Liver (tissue), 3 donors: Measurements from ENCODE around the gene SLC38A7.
A peak's percentile ranks its signal among the peaks of the same experiment; 100 is the strongest.

Experiments
- ATF3 ChIP-seq: IDR thresholded peaks from 2 replicates; pipeline ENCODE4 v1.6.1; 2016; ENCODE audit warnings: antibody characterized with exemption
- CTCF ChIP-seq: fragments of 150-350 bp; IDR thresholded peaks from 2 replicates; pipeline ENCODE4 v1.5.1; 2017; ENCODE audit warnings: improper control_type of control experiment, low read depth, low read length; ENCODE audit not compliant: missing input control
- GABPA ChIP-seq, 2 donors: IDR thresholded peaks in 1 of 2; conservative IDR thresholded peaks in 1 of 2; 2 replicates each; pipeline ENCODE4 v1.6.1; 2016; ENCODE audit warnings: antibody characterized with exemption in 2 of 2, mild to moderate bottlenecking in 1 of 2, moderate library complexity in 1 of 2
- JUND ChIP-seq, 2 donors: IDR thresholded peaks; 2 replicates each; pipeline ENCODE4 v1.6.1; 2016; ENCODE audit warnings: antibody characterized with exemption in 2 of 2
- MAX ChIP-seq: IDR thresholded peaks from 2 replicates; pipeline ENCODE4 v1.6.1; 2016; ENCODE audit warnings: antibody characterized with exemption
- RAD21 ChIP-seq, 2 donors: IDR thresholded peaks; 2 replicates each; pipeline ENCODE4 v1.6.1; 2016; ENCODE audit warnings: antibody characterized with exemption in 2 of 2, mild to moderate bottlenecking in 2 of 2
- REST ChIP-seq: IDR thresholded peaks from 2 replicates; pipeline ENCODE4 v1.6.1; 2016; ENCODE audit warnings: antibody characterized with exemption, mild to moderate bottlenecking
- RXRA ChIP-seq, 2 donors: IDR thresholded peaks; 2 replicates each; pipeline ENCODE4 v1.6.1; 2017 to 2018; ENCODE audit warnings: antibody characterized with exemption in 2 of 2, mild to moderate bottlenecking in 1 of 2
- SP1 ChIP-seq: IDR thresholded peaks from 2 replicates; pipeline ENCODE4 v1.6.1; 2018; ENCODE audit warnings: antibody characterized with exemption, mild to moderate bottlenecking
- TAF1 ChIP-seq: conservative IDR thresholded peaks from 2 replicates; pipeline ENCODE4 v1.6.1; 2016; ENCODE audit warnings: antibody characterized with exemption, mild to moderate bottlenecking
- YY1 ChIP-seq: IDR thresholded peaks from 2 replicates; pipeline ENCODE4 v1.6.1; 2016; ENCODE audit warnings: antibody characterized with exemption, mild to moderate bottlenecking
- donor health status: healthy.
- donor health status: healthy.

- no peak for TF ChIP-seq CTCF
- TF ChIP-seq TAF1 = no peak
- peak; percentile 17 to 31 for TF ChIP-seq JUND (IDR thresholded peaks at IDR 0.05)
- no peak for TF ChIP-seq MAX
- no peak for TF ChIP-seq GABPA (IDR thresholded peaks at IDR 0.05 in 1 of 2, conservative IDR thresholded peaks at IDR 0.05 in 1 of 2)
- TF ChIP-seq RAD21 (IDR thresholded peaks at IDR 0.05) = no peak
- TF ChIP-seq ATF3 = no peak
- TF ChIP-seq REST = peak; percentile 57
- TF ChIP-seq YY1 = no peak
- peak; percentile 52 to 53 for TF ChIP-seq RXRA (IDR thresholded peaks at IDR 0.05)
- TF ChIP-seq SP1 = peak; percentile 38
These were observed 42.6 kb upstream of the SLC38A7 start for GRCh38 chr16:58727028-58727781.
